Measurements from ENCODE around the gene DMD. TPM values are rescaled to one million over a fixed set of nuclear protein-coding genes. Genes with fewer than 3 reads are reported as not detected.

The DMD gene
- total and polyA plus RNA-seq, 12 donors: 28.5 to 228 (median 168) TPM

DNA sequence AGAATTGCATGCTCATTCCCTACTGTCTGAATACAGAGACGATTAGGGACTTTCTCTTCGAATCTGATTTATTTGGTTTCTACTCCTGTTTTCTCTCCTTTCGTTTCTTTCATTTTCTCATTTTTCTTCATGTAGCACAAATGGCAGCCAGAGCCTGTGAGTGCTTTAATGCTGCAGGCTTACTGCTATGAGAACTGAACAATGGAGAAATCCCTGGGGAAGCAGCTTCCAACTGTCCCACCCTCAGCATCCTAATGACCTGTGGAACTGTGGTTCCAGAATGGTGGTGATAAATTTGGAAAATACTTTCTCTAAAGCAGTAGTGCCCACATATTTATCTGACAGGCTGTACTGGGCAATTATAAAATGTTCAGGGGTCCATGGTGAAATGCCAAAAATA, 930.4 kb downstream of the DMD start:
- Histone ChIP-seq H3K4me1 (no peaks in the 10 kb centered on the region), H3K27me3 (no peaks in the 10 kb centered on the region), H3K36me3 (peaks cover 0 to 1% (median 0%) of the 10 kb centered on the region in 9 donors), H3K4me3 (no peak overlapping the region), H3K9me3 (no peaks in the 10 kb centered on the region), H3K27ac (no peak overlapping the region)
- WGBS, 2 donors: 37 to 74% methylated on average over 3 of the region's 3 CpGs
- intact Hi-C loops (cut with DNase I): no loop called here
- TF ChIP-seq, protein P1, sequence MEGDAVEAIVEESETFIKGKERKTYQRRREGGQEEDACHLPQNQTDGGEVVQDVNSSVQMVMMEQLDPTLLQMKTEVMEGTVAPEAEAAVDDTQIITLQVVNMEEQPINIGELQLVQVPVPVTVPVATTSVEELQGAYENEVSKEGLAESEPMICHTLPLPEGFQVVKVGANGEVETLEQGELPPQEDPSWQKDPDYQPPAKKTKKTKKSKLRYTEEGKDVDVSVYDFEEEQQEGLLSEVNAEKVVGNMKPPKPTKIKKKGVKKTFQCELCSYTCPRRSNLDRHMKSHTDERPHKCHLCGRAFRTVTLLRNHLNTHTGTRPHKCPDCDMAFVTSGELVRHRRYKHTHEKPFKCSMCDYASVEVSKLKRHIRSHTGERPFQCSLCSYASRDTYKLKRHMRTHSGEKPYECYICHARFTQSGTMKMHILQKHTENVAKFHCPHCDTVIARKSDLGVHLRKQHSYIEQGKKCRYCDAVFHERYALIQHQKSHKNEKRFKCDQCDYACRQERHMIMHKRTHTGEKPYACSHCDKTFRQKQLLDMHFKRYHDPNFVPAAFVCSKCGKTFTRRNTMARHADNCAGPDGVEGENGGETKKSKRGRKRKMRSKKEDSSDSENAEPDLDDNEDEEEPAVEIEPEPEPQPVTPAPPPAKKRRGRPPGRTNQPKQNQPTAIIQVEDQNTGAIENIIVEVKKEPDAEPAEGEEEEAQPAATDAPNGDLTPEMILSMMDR (IDR thresholded peaks at IDR 0.05): no peak
- no peak for ATAC-seq
- DNase-seq: no peak

GRCh38 chrX:32280489-32280888, 930.9 kb downstream of the DMD start:
- Histone ChIP-seq H3K4me3 (no peak overlapping the region), H3K36me3 (no peaks in the 10 kb centered on the region), H3K4me1 (no peaks in the 10 kb centered on the region), H3K27me3 (no peaks in the 10 kb centered on the region), H3K27ac (no peak overlapping the region), H3K9me3 (no peaks in the 10 kb centered on the region)
- DNase-seq: no peak
- TF ChIP-seq, protein P1 (IDR thresholded peaks at IDR 0.05): no peak
- intact Hi-C loops (cut with DNase I): no loop called here
- WGBS, 2 donors: 17 to 21% methylated on average over 2 of the region's 2 CpGs
- ATAC-seq: no peak

DNA sequence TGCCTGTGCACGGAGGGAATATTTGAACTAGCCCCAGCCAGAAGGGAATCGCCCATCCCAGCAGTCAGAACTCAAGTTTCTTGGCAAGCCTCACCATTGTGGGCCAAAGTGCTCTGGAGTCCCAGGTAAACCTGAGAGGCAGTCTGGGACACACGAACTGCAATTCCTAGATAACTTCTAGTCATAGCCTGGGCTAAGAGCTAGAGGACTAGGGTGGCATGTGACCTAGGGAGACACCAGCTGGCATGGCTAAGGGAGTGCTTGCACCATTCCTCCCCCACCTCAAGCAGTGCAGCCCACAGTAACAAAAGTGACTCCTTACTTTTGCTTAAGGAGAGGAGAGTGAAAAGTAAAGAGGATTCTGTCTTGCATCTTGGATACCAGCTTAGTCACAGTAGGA, 935.2 kb downstream of the DMD start:
- Histone ChIP-seq H3K36me3 (no peaks in the 10 kb centered on the region), H3K9me3 (no peaks in the 10 kb centered on the region), H3K4me3 (no peak overlapping the region), H3K27ac (no peak overlapping the region), H3K27me3 (no peaks in the 10 kb centered on the region), H3K4me1 (no peaks in the 10 kb centered on the region)
- no peak for DNase-seq
- 48 to 63% methylated on average over 3 of the region's 3 CpGs for WGBS, 2 donors
- ATAC-seq: peak in 2 of 8 donors; percentile 29 to 53
- TF ChIP-seq, protein P1 (IDR thresholded peaks at IDR 0.05): no peak
- intact Hi-C loops (cut with DNase I): no loop called here

DNA sequence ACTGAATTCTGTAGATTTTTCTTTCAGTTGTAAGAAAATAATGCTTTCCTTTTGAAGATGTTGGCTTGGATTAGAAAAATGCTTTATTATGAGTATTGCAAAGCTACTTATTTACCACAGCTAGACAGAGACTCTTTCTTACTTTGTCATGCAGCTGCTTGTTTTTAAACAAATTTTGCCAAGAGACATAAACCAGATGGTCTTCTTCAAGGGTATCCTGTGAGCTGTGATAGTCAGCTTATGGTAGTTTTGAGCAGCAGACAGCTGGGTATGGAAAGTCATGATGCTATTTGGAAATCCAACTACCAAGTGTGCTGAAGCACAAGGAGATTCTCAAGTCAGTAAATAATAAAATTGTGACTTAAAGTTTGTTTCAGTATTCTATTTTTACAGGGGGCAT, 941.5 kb downstream of the DMD start:
- Histone ChIP-seq H3K4me3 (no peak overlapping the region), H3K36me3 (no peaks in the 10 kb centered on the region), H3K9me3 (peaks cover 0 to 13% (median 0%) of the 10 kb centered on the region in 11 donors), H3K27ac (peak overlapping the region in 1 of 10 donors; percentile 29), H3K4me1 (no peaks in the 10 kb centered on the region), H3K27me3 (no peaks in the 10 kb centered on the region)
- no peak for ATAC-seq
- TF ChIP-seq, protein P1 (IDR thresholded peaks at IDR 0.05): no peak
- DNase-seq: no peak
- intact Hi-C loops (cut with DNase I): no loop called here
